GM11168 (cell line): ENCODE data around the gene EXOC2.
"Not testable (repeated sequence)": the region's sequence is repeated elsewhere in the genome, so short reads cannot be mapped to it uniquely, and the experiment has no call there.

Source experiments
- in situ Hi-C: fragments of 300-500 bp; cut with MboI; formaldehyde crosslinking; loops from one replicate; pipeline ENCODE4 v1.12.0; 2022; ENCODE audit warnings: low sequenced_read_pairs; ENCODE audit not compliant: unreplicated experiment

Gene EXOC2

GRCh38 chr6:599576-600448, 93.1 kb downstream of the EXOC2 start:
- in situ Hi-C loops: loop anchor here (25.0 kb wide), 1 partner anchor 787 kb away; the partner anchor contains the start of gene FOXF2

DNA sequence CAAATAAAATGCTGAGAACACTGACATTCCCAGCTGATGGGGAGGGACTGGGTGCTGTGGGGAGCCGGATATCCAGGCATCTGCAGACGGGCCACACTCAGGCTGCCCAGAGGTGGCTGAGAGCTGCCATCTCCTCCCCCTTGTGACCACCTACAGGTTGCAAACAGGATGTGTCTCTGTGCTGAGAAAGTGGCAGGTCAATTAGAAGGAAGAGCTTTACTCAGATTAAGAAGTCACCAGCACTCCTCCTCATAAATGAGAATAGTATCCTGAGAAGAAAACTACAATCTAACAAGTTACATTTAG, 99.1 kb downstream of the EXOC2 start:
- in situ Hi-C loops: loop anchor here (25.0 kb wide), 1 partner anchor 793 kb away; the partner anchor contains the start of gene FOXF2

DNA sequence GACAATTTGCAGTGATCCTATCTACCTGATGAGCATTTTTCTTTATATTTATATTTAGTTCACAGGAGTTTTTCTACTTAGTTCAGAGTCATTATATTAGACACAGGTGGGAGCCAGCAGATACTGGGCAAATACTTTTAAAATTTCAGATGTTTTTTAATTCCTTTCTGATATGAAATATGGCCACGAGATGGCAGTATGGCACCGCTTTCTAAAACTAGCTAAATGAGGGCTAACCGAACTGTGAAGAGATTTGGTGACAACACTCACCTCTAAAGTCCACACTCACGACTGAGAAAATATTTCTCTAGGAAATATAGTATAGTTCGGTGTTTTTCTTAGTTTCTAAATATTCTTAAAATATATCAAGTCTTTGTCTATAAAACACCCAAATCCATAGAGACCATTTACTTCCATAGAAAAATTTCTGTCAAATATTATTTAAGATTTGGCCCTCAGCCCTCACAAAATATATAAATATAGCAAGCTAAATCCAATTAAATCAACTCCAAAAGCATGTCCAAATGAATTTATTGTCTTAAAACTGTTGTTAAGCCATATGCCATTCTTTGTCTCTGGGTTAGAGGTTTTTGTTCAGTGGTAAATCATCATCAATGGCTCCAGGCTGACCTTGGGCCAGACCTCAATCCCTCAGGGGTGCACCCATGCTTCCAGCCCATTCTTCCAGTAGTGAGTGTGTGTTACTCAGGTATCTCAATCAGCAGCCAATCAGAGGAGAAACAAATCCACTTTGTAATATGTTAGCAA, 99.6 kb downstream of the EXOC2 start:
- in situ Hi-C loops: loop anchor here (25.0 kb wide), 1 partner anchor 794 kb away; the partner anchor contains the start of gene FOXF2

DNA sequence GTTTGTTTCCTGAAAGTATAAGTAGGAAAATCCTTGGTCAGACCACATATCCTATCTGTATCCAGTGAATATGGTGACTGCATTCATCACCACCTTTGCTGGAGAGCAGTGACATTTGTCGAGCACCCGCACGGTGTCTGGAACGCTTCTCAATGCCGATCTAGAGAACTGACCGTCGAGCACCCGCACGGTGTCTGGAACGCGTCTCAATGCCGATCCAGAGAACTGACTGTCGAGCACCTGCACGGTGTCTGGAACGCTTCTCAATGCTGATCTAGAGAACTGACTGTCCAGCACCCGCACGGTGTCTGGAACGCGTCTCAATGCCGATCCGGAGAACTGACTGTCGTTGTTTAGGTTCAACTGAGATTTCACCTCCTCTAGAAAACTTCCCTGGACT, 103.8 kb downstream of the EXOC2 start:
- in situ Hi-C loops: loop anchor here (25.0 kb wide), 1 partner anchor 798 kb away; the partner anchor contains the start of gene FOXF2

- in situ Hi-C loops: loop anchor here (25.0 kb wide), 1 partner anchor 801 kb away; the partner anchor contains the start of gene FOXF2
Measured at GRCh38 chr6:586553-586952, 106.4 kb downstream of the EXOC2 start.

GRCh38 chr6:583635-584034, 109.3 kb downstream of the EXOC2 start:
- in situ Hi-C loops: loop anchor here (25.0 kb wide), 1 partner anchor 804 kb away; the partner anchor contains the start of gene FOXF2

- in situ Hi-C loops: loop anchor here (25.0 kb wide), 1 partner anchor 804 kb away; the partner anchor contains the start of gene FOXF2
Measured at GRCh38 chr6:583116-583515, 109.8 kb downstream of the EXOC2 start.

DNA sequence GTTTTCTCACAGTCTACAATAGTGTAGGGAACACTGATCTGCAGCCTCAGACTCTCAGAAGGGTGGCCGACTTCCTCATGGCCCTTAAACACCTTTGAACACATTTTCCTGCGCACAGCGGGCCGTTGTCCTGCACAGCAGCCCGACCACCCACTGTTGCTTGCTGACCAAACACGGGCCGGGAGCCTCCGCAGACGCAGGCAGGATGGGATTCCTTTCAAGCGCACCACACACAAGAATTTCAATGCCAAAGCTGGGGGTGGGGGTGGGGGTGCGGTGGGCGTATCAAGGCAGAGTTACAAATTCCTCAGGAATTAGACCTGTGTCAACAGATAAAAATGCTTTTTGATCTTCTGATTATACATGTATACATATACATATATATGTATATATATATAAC, 110.6 kb downstream of the EXOC2 start:
- in situ Hi-C loops: loop anchor here (25.0 kb wide), 1 partner anchor 805 kb away; the partner anchor contains the start of gene FOXF2

DNA sequence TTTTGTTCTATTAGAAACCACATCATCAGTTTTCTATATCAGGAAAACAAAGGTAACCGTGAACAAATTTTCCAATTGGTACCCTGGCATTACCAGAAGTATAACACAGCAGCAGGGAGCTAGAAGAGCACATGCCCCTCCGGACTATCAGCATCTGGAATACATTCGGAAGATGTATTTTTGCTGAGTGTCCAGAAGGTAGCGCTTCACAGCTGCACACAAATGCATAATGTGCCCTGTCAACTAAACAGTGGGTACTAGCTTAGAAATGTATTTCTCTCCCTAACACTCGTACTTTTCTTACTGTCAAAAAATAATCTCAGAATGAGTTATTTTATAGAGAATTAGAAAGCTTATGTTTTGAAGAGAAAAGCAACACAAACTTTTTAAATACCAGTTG, 113.6 kb downstream of the EXOC2 start:
- in situ Hi-C loops: loop anchor here (25.0 kb wide), 1 partner anchor 808 kb away; the partner anchor contains the start of gene FOXF2

- in situ Hi-C loops: no loop called here
Measured at GRCh38 chr6:572596-573265, 120.2 kb downstream of the EXOC2 start.

GRCh38 chr6:571892-572291, 121.0 kb downstream of the EXOC2 start:
- in situ Hi-C loops: no loop called here

DNA sequence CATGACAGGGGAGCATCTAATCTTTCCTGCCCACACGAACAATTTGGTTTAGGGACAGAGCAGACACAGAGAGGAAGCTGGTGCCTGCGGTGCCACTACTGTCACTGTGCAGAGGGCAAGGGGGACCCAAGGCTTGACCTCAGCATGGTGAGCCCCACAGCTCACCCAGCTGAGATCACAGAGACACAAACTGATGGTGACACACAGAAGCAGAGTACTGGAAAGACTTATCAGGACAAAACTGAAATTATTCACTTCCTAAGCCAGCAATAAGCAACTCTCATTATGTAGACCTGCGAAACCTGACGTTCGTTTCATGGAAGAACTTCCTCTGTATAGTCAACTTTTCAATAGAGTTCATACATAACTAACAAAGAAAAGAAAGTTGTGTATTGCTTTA, 122.1 kb downstream of the EXOC2 start:
- in situ Hi-C loops: no loop called here

DNA sequence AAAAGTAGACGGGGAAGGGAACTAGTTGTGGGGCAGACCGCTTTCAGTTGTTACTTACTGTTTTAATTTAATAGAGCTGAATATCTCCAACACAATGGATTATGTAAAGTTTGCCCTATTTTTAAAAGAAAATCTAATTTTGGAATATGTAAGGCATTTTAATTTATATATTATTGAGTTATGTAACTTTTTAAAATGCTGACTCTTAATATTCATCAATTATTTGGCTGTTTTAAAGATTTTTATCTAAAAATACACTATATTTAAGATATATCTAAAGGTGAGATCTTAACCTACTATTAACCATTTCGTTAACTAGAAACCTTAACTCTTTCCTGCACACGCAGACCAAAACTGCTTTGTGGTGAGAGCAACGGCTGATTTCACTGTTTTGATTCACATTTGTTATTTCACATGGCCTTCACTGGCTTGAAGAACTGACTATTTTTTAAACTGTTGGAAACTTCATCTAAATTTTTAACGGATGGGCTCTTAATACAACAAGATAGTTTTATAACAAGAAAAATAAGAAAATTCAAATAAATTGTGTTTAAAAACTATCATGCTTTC, 123.9 kb downstream of the EXOC2 start:
- in situ Hi-C loops: no loop called here

DNA sequence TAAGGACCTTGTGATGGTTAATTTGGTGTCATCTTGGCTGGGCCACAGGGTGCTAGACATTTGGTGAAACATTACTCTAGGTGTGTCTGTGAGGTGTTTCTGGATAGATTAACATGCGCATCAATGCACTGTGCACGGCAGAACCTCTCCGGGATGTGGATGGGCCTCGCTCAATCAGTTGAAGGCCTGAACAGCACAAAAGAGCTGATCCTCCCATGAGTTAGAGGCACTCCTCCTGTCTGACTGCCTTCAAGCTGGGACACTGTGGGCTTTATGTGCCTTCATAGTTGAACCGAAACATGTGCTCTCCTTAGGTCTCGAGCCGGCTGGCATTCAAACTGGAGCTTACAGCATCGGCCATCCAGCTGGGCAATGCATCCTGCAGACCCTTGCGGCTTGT, 124.9 kb downstream of the EXOC2 start:
- in situ Hi-C loops: no loop called here

- in situ Hi-C loops: no loop called here
Measured at GRCh38 chr6:563863-564262, 129.1 kb downstream of the EXOC2 start.

- in situ Hi-C loops: no loop called here
Measured at GRCh38 chr6:562052-562676, 130.8 kb downstream of the EXOC2 start.

- in situ Hi-C loops: not testable (repeated sequence)
Measured at GRCh38 chr6:561335-561734, 131.6 kb downstream of the EXOC2 start.

DNA sequence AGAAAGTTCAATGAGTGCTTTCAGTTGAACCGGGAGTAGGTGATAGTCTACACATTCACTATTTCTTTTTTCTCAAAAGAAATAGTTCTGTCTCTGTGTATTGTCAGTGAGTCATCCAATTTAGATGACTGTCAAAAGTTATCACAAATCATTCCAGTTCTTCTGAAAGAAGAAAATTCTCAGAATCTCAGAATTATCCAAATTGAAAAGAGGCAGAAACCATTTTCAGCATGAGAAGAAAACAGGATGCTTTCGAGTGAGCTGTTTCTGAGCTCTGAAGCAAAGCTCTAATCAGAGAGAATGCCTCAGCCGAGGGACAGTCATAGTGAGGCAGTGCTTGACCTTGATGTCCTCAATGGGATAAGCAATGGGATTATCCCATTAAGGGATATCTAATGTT, 134.0 kb downstream of the EXOC2 start:
- in situ Hi-C loops: no loop called here

- in situ Hi-C loops: no loop called here
Measured at GRCh38 chr6:558089-558488, 134.8 kb downstream of the EXOC2 start.
